Pancreas (tissue), 10 donors: Measurements from ENCODE around the gene CPLX4. TPM values are rescaled to one million over a fixed set of nuclear protein-coding genes. Genes with fewer than 3 reads are reported as not detected.

ENCODE experiments used
- ATAC-seq, 4 donors: fragments of 200-7000 bp; cut with Tn5 transposase; one replicate each; pipeline versions ENCODE4 v1.8.0 to v1.9.1; 2020; ENCODE audit warnings: mild to moderate bottlenecking in 4 of 4, moderate library complexity in 4 of 4
- DNase-seq, 6 donors: peaks; one replicate each; pipeline ENCODE4 v3.0.0-alpha.2; 2020
- FAIRE-seq: peaks from 2 replicates; lab custom pipeline; 2012; peaks lifted over from hg19 to GRCh38; lab: Jason Lieb, UNC
- H3K27ac ChIP-seq, 4 donors: fragments of 200-600 bp; sonication (generic); 1 replicate in 3 of 4; 2 replicates in 1 of 4; pipeline versions ENCODE4 v1.5.0 to v1.8.0; 2020
- H3K27me3 ChIP-seq, 4 donors: fragments of 200-600 bp; one replicate each; pipeline ENCODE4 v1.8.0; 2021
- H3K36me3 ChIP-seq, 3 donors: fragments of 200-600 bp; sonication (generic) in 1 of 3; one replicate each; pipeline versions ENCODE4 v1.5.0 to v1.8.0; 2020 to 2021
- H3K4me1 ChIP-seq, 3 donors: fragments of 200-600 bp; one replicate each; pipeline ENCODE4 v1.8.0; 2021
- H3K4me3 ChIP-seq, 4 donors: fragments of 200-600 bp; sonication (generic) in 2 of 4; one replicate each; pipeline versions ENCODE4 v1.5.0 to v1.8.0; 2020 to 2021
- H3K9me3 ChIP-seq, 4 donors: fragments of 200-600 bp; one replicate each; pipeline ENCODE4 v1.8.0; 2021
- WGBS, 2 donors: extraction: QIAGEN DNeasy Blood & Tissue Kit; methylation state at CpG; one replicate each; pipeline ENCODE4 v1.1.7; 2013; 5-methylcytosine and 5-hydroxymethylcytosine counted together
- intact Hi-C, 3 donors: fragments of 100-400 bp; cut with DNase I; formaldehyde crosslinking; loops; one replicate each; pipeline versions ENCODE4 v1.11.1 to v1.14.2; 2022
- polyA plus RNA-seq, 2 donors: library from polyadenylated mRNA; stranded (reverse); fragments of 200-250 nt; gene quantifications; one replicate each; pipeline ENCODE4 v1.2.3, GENCODE V29; 2013
- total RNA-seq, 6 donors: library from RNA; stranded (reverse); fragmentation: NEBNext Ultra II Directional in 4 of 6; extraction: Animal tissue kit (Norgen Biotek cat#: 25700) in 4 of 6; gene quantifications; one replicate each; pipeline versions ENCODE4 v1.2.1 to v1.2.4, GENCODE V29; 2021 to 2023
- TF ChIP-seq, protein P1 (sequence below), 4 donors: fragments of 200-600 bp; sonication (generic) in 3 of 4; IDR thresholded peaks; one replicate each; pipeline versions ENCODE4 v1.5.0 to v1.8.0; 2021; ENCODE audit warnings: antibody characterized with exemption in 4 of 4
- donor health status: healthy with polysubstance abuse.
- donor health status: DM: no; HTN: no; CAD: no; lungs with moderate emphysema.
- donor health status: DM: no; HTN: no; CAD: no.
- donor health status: control.
- donor health status: control.
- donor health status: Bipolar disorder and iron deficiency.
- donor health status: DM: yes; HTN: yes; CAD: no.
- donor health status: DM: no; HTN: no; CAD: no.
- donor health status: DM: no; HTN: no; CAD: no.
- donor health status: DM: yes; HTN: yes; CAD: no.

CPLX4 gene
- total and polyA plus RNA-seq, 8 donors = 0.09 TPM; not detected in 7

DNA sequence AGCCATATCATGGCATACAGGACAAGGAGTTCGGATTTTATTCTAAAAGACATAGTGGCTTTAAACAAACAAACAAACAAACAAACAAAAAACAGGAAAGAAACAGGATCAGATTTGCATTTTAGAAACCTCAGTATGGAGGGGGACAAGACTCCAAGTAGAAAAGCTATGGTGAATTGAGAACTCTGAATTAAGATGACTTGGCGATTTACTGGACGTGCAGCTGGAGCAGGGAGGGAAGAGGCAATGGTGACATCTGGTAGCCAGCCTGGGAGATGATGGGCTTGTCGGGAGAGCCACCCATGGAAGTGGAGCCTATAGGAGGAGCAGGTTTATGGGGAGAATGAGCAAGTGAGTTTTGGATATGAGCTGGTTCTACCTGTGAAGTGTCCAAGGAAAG lies 13.2 kb downstream of the CPLX4 start:
- Histone ChIP-seq H3K36me3 (no peaks in the 10 kb centered on the region), H3K4me3 (no peak overlapping the region), H3K4me1 (peaks cover 0 to 6% (median 4%) of the 10 kb centered on the region in 3 donors), H3K9me3 (no peaks in the 10 kb centered on the region), H3K27ac (no peak overlapping the region), H3K27me3 (peaks cover 0 to 11% (median 0%) of the 10 kb centered on the region in 4 donors)
- ATAC-seq = no peak
- intact Hi-C loops = loop anchor here in 2 of 3 donors (5.0 to 10.0 kb wide), 2 partner anchors 90 to 92 kb away; no protein-coding TSS in a partner anchor
- 67 to 68% methylated on average over 4 of the region's 4 CpGs for WGBS, 2 donors
- TF ChIP-seq, protein P1, sequence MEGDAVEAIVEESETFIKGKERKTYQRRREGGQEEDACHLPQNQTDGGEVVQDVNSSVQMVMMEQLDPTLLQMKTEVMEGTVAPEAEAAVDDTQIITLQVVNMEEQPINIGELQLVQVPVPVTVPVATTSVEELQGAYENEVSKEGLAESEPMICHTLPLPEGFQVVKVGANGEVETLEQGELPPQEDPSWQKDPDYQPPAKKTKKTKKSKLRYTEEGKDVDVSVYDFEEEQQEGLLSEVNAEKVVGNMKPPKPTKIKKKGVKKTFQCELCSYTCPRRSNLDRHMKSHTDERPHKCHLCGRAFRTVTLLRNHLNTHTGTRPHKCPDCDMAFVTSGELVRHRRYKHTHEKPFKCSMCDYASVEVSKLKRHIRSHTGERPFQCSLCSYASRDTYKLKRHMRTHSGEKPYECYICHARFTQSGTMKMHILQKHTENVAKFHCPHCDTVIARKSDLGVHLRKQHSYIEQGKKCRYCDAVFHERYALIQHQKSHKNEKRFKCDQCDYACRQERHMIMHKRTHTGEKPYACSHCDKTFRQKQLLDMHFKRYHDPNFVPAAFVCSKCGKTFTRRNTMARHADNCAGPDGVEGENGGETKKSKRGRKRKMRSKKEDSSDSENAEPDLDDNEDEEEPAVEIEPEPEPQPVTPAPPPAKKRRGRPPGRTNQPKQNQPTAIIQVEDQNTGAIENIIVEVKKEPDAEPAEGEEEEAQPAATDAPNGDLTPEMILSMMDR (IDR thresholded peaks at IDR 0.05) = no peak
- no peak for FAIRE-seq
- no peak for DNase-seq

DNA sequence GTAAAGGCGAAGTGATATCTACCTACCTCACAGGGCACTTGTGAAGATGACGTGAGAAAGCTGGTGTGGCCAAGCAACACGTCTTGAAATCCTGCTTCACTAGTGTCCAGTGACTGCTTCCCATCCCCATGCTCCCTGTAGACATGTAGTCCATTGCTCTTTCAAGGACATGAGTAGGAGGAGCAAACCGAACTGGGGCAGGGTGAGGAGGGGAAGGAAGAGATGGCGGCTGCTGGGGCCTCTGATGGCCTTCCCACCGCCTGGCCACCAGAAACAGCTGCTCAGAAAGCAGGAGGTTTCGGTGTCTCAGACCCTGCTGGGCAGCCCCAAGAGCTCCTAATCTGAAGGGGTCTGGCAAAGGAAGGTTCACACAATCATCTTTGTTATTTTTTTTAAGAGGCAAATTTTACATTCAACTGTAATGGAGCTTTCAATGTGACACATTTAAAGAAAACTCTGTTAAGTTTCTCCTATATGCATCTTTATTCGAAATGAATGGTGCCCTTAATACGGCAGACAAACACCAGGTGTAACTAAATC lies 14.7 kb downstream of the CPLX4 start:
- H3K9me3 ChIP-seq = no peaks in the 10 kb centered on the region
- no peak overlapping the region for H3K27ac ChIP-seq
- H3K27me3 ChIP-seq = peaks cover 0 to 11% (median 0%) of the 10 kb centered on the region in 4 donors
- WGBS, 2 donors = 77 to 81% methylated on average over 9 of the region's 9 CpGs
- H3K4me1 ChIP-seq = peaks cover 0 to 2% (median 1%) of the 10 kb centered on the region in 3 donors
- intact Hi-C loops = loop anchor here in 1 of 3 donors (10.0 kb wide), 1 partner anchor 91 kb away; no protein-coding TSS in a partner anchor
- FAIRE-seq (no peak), ATAC-seq (no peak), DNase-seq (no peak)
- no peak overlapping the region for H3K4me3 ChIP-seq
- no peaks in the 10 kb centered on the region for H3K36me3 ChIP-seq
- TF ChIP-seq, protein P1 (IDR thresholded peaks at IDR 0.05) = no peak

DNA sequence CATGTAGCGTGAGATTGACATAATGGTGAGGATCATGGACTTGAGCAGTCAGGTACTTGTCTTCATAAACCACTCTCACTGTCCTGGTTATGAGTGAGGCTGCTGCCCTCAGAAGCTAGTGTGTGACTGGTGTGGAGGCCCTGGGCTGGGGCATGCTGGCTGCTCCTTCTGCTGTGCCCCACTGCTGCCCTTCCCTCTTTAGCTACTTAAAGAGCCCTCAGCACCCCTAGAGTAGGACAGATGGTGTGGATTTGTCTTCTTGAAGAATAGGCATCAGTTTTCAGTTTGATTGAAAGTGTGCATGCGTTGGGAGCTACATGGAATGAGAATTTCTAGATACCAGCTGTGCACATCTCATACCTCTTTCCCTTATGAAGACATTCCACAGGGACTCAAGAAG lies 15.4 kb downstream of the CPLX4 start:
- H3K27me3 ChIP-seq = peaks cover 0 to 11% (median 0%) of the 10 kb centered on the region in 4 donors
- FAIRE-seq = no peak

DNA sequence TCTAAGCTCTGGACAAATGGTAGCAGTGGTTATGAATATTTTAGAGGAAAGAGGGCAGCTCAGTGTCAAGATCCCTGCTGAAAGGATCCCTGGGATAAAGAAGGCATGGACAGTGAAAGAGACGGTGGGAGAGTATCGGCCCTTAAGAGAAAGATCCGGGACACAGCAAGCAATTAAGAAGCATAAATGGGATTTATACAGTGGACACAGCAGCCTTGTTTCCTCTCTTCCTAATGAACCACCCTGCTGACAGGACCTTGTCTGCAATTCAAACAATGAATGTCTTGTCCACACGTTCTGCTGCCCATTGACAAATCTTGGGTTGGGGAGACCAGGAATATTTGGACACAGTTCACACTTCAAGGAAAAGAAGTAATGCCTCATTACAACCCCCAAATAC lies 16.5 kb downstream of the CPLX4 start:
- Histone ChIP-seq H3K4me1 (no peaks in the 10 kb centered on the region), H3K9me3 (no peaks in the 10 kb centered on the region), H3K27ac (no peak overlapping the region), H3K4me3 (no peak overlapping the region), H3K27me3 (peaks cover 0 to 11% (median 0%) of the 10 kb centered on the region in 4 donors), H3K36me3 (no peaks in the 10 kb centered on the region)
- TF ChIP-seq, protein P1 (IDR thresholded peaks at IDR 0.05) = no peak
- WGBS, 2 donors = 72 to 75% methylated on average over 4 of the region's 4 CpGs
- DNase-seq = no peak
- ATAC-seq = no peak
- intact Hi-C loops = loop anchor here in 1 of 3 donors (10.0 kb wide), 1 partner anchor 93 kb away; no protein-coding TSS in a partner anchor
- no peak for FAIRE-seq

More for the DNA sequence above, 15.4 kb downstream of the CPLX4 start:
- DNase-seq = no peak
- no peak overlapping the region for H3K4me3 ChIP-seq
- H3K9me3 ChIP-seq = no peaks in the 10 kb centered on the region
- ATAC-seq = no peak
- 75 to 89% methylated on average over 2 of the region's 2 CpGs for WGBS, 2 donors
- TF ChIP-seq, protein P1 (IDR thresholded peaks at IDR 0.05) = no peak
- no peak overlapping the region for H3K27ac ChIP-seq
- no peaks in the 10 kb centered on the region for H3K4me1 ChIP-seq
- intact Hi-C loops = loop anchor here in 1 of 3 donors (10.0 kb wide), 1 partner anchor 92 kb away; no protein-coding TSS in a partner anchor
- no peaks in the 10 kb centered on the region for H3K36me3 ChIP-seq
